Stimulated activated CD8-positive, alpha-beta memory T cell treated with anti-CD3 and anti-CD28 coated beads, Interleukin-15, amount 100 ng/mL, for 48 hours (primary cell): ENCODE measurements around the gene RPS28.
"Not testable (repeated sequence)": the region's sequence is repeated elsewhere in the genome, so short reads cannot be mapped to it uniquely, and the experiment has no call there.

Experiments used
- DNase-seq, 2 donors: peaks; one replicate each; pipeline ENCODE4 v3.0.0-alpha.2; 2020; ENCODE audit warnings: low read depth in 2 of 2

The RPS28 gene

DNA sequence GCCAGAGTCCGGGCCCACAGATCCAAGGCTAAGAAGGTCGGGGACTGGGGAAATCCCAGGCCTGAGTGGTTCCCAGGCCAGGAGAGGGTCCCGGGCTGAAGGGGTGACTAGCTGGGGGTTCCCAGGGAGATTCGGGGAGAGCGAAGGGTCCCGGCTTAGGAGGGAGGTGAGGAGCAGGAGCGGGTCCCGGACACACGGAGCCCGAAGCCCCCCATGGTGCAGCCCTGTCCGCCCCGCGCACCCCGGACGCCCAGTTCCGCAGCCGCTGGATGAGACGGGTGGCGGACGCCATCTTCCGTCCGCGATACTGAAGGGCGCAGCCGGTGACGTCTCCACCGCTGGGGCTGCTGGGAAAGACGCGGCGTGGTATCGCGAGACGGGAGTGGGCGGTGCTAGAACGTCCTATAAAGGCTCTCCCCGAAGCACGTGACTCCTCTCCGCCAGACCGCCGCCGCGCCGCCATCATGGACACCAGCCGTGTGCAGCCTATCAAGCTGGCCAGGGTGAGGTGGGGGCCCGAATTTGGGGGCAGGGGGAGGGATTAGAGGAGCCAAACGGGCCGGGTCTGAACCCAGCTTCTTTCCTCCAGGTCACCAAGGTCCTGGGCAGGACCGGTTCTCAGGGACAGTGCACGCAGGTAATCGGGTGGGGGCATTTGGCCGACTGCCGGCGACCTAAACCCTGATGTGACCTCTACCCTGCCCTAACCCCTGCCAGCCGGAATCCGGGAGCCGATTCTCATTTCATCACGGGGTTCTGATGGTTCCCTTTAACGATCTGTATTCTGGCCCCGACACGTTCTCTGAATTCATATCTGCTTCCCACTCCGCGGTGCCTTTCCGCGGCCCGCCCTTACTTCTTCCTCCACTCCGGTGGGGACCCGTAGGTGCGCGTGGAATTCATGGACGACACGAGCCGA lies at the start of gene RPS28, which contains the start of gene NDUFA7:
TSS of gene RPS28 (plus strand) at position 430 of the 919 bp plus-strand sequence. CDS start at position 465, 35 bp downstream.
TSS of gene NDUFA7 (minus strand) at position 309 of the 919 bp plus-strand sequence. CDS start at position 292, 17 bp downstream.
- peak; percentile 92 for DNase-seq

DNA sequence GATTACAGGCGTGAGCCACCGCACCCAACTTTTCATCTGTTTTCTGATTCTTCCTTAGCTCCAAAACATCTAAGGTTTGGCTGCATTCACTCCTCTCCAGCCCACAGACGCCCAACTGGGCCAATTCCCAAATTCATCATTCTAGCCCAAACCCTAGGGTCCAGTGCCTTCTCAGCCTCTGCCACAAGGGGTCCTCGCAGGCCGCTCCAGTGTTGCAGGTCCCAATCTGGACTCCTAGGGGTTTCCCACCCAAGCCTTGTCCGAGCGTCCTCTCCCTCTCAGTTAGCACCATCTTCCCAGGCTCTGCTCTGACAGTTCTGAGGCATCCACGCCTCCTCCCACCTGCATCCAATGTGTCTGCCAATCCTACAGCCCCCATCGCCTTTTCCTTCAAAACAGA lies 44.8 kb upstream of the RPS28 start:
- DNase-seq: not testable (repeated sequence)

DNA sequence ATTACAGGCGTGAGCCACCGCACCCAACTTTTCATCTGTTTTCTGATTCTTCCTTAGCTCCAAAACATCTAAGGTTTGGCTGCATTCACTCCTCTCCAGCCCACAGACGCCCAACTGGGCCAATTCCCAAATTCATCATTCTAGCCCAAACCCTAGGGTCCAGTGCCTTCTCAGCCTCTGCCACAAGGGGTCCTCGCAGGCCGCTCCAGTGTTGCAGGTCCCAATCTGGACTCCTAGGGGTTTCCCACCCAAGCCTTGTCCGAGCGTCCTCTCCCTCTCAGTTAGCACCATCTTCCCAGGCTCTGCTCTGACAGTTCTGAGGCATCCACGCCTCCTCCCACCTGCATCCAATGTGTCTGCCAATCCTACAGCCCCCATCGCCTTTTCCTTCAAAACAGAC lies 30.0 kb upstream of the RPS28 start:
- DNase-seq: not testable (repeated sequence)

DNA sequence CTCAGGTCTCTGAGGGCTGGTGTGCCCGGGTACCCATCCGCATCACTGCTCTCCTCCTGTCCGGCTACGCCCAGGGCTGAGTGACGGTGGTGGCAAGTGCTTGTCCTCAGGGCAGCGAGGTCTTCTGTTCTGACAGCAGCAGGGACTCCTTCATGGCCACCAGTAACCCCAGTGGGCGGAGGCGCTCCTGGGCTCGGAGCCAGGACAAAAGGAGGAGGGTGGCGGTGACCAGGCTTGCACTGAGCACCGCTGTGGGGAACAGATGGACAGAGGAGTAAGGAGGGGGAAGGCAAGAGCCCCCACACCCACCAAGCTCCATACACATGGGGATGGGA lies 19.0 kb upstream of the RPS28 start:
- DNase-seq: no peak

DNA sequence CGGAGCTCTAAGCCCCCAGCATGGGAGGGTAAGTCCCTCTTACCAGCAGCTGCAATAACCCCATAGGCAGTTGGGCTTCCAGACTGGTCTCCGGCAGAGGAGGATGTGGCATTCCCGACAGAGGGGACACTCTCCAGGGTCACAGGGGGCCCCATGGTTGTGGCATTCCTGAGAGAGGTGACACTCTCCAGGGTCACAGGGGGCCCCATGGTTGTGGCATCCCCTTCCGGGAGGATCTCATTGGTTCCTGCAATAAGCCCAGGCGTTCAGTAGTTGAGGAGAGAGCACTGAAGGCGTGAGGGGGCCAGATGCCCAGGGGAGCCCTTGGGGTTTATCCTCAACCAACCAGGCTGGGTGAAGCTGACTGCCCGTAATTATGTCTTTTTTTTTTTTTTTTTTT lies 18.6 kb upstream of the RPS28 start:
- no peak for DNase-seq

DNA sequence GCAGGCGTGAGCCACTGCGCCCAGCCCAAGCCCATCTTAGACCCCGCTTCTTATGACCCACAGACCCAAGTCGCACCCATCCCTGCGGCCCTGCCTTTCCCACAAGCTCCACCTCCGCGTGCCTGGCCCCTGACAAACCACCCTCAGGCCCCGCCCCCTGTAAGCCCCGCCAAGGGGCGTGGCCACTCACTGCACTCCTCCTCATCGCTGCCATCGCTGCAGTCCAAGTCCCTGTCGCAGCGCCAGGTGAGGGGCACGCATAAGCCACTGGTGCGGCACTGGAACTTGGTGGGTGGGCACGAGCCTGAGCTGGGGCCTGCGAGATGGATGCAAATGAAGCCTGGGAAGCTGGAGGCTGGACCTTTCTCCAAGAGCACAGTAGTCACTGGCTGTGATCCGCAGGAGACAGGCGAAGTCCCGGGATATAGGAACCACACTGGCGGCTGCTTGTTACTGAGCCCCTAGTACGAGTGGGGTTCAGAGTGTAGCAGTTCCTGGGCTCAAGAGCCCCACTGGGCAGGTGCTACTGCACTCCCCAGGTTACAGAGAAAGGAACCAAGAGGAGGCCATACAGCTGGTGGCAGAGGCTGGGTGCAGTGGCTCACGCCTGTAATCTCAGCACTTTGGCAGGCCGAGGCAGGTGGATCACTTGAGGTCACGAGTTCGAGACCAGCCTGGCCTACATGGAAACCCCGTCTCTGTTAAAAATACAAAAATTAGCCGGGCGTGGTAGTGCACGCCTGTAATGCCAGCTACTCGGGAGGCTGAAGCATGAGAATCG lies 16.3 kb upstream of the RPS28 start:
- no peak for DNase-seq

DNA sequence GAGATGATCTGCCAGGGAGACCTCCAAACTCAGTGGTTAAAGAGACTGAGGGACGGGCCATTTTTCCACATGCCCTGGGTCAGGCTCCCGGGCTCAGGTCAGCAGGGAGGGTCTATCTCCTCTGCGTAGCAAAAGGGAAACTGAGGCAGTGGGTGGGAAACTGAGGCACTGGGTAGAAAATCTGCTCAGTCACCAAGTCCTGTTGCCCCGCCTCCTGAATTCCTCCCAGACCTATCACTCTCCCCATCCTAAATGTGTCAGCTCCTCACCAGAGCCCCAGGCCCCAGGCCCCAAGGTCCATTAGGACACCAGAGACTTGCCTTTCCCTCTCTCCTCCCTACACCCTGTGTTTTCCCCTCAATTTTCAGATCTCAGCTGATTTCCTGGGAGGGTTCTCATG lies 15.5 kb upstream of the RPS28 start:
- no peak for DNase-seq

DNA sequence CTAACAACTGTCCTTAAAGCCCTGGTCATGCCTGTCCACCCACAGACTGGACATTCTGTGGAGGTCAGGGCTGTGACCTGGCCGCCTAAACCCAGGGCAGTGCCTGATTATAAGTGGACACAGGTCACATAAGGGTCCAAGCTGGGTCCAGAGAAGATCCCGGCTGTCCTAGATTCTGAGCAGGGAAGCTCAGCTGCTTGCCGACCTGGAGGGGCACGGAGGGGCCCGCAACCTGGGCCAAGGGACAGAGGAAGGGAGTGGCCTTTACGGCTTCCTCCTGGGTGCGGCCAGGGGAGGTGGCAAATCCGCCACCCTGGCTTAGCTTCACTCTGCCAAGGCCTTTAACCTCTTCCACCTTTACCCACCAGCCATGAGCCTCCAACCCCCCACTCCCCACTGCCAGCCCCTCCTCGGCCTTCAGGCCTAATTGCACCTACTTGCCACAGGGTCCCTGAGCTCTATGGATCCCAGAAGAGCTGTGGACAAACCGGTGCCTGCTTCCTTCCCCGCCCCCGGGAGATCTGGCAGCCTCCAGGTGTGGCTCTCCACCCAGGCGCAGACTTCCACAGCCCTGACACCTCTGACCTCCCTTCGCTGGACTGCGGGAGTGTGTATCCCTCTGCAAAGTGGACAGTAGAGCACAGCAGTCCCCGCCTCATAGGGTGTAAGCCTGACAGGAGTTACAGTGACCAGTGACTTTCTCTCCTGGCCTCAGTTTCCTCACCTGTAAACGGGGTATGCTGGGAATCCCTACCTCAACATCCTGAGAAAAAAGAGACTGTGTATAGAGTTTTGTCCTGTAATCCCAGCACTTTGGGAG lies 14.9 kb upstream of the RPS28 start:
- DNase-seq: no peak

DNA sequence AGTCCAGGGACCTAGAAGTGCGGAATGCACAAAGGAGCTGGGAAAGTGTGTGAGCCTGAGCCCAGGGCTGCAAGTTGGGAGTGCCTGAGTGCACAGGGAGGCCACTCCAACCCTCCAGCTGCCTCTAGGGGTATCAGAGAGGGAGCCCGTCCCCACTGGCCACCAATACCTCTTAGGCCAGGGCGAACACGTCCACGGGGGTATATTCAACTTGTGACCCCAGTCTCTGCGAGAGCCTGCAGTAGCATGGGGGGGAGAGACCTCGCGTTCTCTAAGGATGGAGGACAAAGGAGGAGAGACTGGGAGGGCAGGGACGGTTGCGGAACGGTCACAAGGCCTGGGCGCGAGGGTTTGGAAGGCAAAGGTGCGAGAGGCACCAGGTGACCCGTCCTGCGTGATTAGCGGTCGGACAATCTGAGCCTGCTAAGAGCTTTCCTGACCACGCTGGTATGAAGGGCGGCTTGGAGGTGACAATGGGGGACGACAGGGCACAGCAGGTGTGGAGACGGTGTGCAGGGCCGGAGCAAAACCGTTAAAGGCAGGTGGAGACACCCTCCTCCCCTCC lies 13.8 kb upstream of the RPS28 start:
- DNase-seq: no peak

DNA sequence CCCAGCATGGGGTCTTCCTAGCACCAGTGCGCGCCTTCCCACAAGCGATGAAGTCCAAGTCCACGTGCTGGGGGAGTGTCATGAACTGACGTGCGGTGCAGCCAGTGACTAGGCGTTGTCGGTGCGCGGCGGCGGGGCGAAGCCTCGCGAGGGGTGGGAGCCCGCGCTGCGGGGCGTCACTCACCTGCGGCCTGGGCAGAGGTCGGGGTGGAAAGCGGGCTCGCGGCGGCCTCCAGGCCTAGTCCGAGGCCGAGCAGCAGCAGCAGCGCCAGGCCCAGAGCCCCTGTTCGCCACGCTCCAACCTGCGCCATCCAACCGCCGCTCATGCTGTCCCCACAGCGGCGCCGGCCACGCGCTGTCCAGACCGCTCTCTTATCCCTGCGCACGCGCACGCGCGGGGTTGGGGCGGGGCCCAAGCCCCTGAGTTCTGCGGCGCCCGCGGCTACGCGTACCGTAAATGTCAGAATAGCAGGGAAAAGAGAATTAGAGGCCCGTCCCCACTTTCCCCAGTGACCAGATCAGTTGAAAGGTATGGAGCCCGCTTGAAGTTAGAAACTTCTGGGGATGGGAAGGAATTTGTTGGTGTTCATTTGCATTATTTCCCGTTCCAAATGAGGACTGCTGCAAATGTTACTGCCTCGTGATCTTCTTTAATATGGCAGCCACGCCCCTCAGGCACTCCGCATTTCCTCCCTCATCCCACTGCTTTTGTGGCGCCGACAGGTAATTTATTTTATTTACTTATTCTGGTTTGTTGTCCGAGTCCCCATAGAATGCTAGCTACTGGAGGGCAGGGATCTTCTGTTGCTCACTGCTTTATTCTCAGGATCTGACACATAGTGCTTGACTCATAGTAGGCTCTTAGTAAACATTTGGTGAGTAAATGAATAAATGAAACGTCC lies 13.1 kb upstream of the RPS28 start, which contains the start of gene CD320:
TSS of gene CD320 (minus strand) at position 394 of the 902 bp plus-strand sequence. CDS start at position 326, 68 bp downstream.
- peak; percentile 81 to 83 for DNase-seq

DNA sequence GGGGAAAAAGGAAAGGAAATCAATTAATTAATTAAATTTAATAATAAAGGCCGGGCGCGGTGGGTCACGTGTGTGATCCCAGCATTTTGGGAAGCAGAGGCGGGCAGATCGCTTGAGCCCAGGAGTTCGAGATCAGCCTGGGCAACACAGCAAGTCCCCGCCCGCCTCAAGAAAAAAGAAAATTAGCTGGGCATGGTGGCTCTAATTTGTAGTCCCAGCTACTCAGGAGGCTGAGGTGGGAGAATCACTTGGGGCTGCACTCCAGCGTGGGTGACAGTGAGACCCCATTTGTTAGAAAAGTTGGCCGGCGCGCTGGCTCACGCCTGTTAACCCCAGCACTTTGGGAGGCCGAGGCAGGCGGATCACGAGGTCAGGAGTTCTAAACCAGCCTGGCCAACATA lies 12.4 kb upstream of the RPS28 start:
- no peak for DNase-seq

DNA sequence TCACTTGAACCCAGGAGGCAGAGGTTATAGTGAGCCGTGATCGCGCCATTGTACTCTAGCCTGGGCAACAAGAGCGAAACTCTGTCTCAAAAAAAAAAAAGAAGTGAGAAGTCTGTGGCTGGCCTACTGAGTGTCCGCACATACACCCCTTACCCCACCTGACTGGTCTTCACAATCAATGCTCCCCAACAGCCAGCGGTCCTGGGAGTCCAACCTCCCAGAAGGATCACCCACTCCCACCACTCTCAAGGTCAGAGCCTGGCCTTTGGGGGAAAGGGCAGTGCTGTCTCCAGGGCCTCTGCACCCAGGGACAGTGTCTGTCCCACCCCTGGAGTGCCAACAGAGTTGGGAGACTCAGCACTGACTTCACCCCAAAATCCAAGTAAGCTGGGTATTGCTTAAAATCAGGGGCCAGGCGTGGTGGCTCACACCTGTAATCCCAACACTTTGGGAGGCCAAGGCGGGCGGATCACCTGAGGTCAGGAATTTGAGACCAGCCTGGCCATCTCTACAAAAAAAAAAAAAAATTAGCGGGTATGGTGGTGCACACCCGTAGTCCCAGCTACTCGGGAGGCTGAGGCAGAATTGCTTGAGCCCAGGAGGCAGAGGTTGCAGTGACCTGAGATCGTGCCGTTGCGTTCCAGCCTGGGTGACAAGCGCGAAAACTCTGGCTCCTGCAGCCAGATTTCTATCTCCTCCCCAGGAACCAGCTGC lies 10.8 kb upstream of the RPS28 start:
- DNase-seq: no peak

DNA sequence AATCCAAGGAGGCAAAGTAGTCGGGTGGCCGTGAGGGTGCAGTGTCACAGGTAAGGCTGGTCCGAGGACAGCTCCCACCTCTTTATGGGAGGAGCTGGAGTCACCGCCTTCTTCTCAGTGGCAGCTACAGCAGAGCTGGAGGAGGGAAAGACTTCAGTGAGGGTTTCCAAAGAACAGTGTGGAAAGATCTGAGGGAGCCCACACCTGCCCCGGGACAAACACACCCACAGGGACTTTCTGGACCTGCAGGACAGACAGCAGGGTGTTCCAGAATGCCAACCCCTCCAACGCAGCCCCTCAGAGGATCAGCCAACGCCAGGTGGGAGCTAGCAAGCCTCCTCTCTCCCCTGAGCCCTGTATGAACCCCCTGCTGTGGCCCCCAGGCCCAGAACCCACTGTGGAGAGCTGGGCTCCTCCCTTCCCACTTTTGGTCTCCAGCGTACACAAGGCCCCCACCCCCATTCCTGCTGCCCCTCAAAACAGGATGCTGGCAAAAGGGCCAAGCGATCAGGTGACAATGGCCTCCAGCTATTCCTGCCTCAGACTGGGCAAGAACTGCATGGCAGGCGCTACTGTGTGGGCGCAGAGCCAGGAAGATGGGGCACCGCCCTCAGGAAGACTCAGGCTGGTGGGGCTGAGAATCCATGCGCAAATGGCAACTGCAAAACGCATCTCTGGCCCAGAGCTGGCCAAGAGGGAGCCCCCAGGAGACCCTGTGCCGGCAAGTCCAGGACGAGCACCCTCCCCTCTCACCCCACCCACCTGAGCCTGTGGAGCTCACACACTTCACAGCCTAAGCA lies 9.6 kb upstream of the RPS28 start:
- no peak for DNase-seq

DNA sequence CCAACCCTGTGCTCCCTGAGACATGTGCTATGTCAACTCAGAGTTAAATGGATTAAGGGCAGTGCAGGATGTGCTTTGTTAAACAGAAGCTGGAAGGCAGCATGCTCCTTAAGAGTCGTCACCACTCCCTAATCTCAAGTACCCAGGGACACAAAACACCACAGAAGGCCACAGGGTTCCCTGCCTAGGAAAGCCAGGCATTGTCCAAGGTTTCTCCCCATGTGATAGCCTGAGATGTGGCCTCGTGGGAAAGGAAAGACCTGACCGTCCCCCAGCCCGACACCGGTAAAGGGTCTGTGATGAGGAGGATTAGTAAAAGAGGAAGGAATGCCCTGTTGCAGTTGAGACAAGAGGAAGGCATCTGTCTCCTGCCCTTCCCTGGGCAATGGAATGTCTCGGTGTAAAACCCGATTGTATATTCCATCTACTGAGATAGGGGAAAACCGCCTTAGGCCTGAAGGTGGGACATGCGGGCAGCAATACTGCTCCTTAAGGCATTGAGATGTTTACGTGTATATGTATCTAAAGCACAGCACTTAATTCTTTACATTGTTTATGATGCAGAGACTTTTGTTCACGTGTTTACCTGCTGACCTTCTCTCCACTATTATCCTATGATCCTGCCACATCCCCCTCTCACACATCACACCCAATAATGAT lies 6.2 kb upstream of the RPS28 start:
- DNase-seq: not testable (repeated sequence)

DNA sequence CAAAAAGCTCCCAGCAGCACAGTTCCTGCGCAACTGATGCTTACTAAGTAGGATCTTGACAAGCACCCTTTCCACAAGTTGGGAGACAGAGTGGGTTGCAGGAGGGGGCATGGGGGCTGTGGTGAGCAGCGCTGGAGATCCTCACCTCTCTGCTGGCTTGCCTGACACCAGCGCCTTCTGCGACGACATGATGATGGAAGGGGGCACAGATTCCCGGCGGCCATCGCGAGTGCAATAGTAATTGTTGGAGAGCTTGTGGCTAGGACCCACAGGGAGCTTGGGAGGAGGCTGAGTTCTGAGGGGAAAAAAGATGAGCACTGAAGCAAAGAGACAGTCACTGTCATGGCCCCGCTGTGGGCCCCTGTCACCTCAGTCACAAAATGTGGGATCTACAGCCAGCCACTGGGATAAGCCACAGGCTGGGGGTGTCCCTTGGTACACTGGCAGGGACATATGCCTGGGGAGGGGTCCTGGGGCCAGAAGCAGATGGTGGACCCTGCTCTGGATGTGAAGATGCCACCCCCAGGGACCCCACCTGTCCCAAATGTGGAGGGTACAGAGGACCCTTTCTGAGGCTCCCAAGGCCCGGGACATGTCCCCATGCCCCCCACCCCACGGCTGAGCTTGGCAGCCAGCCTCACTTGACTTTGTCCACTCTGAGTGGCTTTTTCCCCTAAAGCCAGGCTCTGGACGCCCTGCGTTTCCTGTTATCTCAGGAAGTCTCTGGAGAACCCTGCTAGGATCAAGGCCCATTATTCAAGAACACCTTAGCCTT lies 4.8 kb upstream of the RPS28 start:
- no peak for DNase-seq

DNA sequence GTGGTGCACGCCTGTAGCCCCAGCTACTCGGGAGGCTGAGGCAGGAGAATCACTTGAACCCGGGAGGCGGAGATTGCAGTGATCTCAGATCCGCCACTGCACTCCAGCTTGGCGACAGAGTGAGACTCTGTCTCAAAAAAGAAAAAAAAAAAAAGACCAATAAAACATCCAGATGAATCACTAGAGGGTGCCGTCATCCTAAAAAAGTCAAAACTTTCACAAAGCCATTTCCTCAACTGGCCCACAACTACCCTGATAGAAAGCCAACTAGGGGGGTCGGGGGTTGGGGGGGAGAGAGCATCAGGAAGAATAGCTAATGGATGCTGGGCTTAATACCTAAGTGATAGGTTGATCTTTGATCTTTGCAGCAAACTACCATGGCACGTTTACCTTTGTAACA lies 2.5 kb upstream of the RPS28 start:
- not testable (repeated sequence) for DNase-seq

DNA sequence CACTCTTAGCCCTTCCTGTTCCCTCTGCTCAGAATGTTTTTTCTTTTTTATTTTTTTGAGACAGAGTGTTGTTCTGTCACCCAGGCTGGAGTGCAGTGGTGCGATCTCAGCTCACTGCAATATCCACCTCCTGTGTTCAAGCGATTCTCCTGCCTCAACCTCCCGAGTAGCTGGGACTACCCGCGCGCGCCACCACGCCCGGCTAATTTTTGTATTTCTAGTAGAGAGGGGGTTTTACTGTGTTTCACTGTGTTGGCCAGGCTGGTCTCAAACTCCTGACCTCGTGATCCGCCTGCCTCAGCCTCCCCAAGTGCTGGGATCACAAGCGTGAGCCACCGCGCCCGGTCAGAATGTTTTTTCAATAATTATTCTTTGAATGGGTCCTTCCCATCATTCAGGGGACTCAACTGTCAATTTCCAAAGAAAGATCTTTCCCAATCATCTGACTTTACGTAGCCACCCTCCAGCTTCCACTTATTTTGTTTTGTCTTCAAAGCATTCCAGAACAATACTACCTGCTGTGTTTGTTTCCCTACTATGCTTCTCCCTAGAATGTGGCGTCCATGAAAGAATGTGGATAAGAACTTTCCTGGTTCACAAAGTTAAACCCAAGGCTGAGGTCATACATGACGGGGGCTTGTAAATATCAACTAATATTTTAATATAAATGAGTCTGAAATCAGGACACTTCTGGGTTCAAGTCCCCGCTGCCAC lies 1.3 kb upstream of the RPS28 start:
- no peak for DNase-seq
